ENCODE measurements around the gene AP4M1.

GRCh38 chr7:100141555-100141949, 40.1 kb downstream of the AP4M1 start:
- TF ChIP-seq, protein P1, sequence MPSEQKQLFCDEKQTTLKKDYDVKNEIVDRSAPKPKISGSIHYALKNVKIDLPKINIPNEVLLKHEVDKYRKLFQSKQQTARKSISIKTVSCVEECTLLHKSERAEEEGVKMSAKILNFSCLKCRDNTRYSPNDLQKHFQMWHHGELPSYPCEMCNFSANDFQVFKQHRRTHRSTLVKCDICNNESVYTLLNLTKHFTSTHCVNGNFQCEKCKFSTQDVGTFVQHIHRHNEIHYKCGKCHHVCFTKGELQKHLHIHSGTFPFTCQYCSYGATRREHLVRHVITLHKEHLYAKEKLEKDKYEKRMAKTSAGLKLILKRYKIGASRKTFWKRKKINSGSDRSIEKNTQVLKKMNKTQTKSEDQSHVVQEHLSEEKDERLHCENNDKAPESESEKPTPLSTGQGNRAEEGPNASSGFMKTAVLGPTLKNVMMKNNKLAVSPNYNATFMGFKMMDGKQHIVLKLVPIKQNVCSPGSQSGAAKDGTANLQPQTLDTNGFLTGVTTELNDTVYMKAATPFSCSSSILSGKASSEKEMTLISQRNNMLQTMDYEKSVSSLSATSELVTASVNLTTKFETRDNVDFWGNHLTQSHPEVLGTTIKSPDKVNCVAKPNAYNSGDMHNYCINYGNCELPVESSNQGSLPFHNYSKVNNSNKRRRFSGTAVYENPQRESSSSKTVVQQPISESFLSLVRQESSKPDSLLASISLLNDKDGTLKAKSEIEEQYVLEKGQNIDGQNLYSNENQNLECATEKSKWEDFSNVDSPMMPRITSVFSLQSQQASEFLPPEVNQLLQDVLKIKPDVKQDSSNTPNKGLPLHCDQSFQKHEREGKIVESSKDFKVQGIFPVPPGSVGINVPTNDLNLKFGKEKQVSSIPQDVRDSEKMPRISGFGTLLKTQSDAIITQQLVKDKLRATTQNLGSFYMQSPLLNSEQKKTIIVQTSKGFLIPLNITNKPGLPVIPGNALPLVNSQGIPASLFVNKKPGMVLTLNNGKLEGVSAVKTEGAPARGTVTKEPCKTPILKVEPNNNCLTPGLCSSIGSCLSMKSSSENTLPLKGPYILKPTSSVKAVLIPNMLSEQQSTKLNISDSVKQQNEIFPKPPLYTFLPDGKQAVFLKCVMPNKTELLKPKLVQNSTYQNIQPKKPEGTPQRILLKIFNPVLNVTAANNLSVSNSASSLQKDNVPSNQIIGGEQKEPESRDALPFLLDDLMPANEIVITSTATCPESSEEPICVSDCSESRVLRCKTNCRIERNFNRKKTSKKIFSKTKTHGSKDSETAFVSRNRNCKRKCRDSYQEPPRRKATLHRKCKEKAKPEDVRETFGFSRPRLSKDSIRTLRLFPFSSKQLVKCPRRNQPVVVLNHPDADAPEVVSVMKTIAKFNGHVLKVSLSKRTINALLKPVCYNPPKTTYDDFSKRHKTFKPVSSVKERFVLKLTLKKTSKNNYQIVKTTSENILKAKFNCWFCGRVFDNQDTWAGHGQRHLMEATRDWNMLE (tag by site-specific recombination; conservative IDR thresholded peaks at IDR 0.05; ENCODE audit: low read depth) = no peak
- TF ChIP-seq, protein P2, sequence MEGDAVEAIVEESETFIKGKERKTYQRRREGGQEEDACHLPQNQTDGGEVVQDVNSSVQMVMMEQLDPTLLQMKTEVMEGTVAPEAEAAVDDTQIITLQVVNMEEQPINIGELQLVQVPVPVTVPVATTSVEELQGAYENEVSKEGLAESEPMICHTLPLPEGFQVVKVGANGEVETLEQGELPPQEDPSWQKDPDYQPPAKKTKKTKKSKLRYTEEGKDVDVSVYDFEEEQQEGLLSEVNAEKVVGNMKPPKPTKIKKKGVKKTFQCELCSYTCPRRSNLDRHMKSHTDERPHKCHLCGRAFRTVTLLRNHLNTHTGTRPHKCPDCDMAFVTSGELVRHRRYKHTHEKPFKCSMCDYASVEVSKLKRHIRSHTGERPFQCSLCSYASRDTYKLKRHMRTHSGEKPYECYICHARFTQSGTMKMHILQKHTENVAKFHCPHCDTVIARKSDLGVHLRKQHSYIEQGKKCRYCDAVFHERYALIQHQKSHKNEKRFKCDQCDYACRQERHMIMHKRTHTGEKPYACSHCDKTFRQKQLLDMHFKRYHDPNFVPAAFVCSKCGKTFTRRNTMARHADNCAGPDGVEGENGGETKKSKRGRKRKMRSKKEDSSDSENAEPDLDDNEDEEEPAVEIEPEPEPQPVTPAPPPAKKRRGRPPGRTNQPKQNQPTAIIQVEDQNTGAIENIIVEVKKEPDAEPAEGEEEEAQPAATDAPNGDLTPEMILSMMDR (tag by site-specific recombination; IDR thresholded peaks at IDR 0.05) = no peak
